CD4-positive, alpha-beta T cell treated with Interferon gamma for 1 hour (primary cell): ENCODE data around the gene CHAD.

Experiments
- DNase-seq: peaks from one replicate; pipeline ENCODE4 v3.0.0-alpha.2; 2020

The CHAD gene

GRCh38 chr17:50472286-50472685 is 3.6 kb upstream of the CHAD start:
- DNase-seq = no peak

GRCh38 chr17:50471009-50471905 is 2.6 kb upstream of the CHAD start:
- DNase-seq = no peak

GRCh38 chr17:50470426-50470825 is 1.7 kb upstream of the CHAD start:
- DNase-seq = no peak

GRCh38 chr17:50469671-50470305 is 1.1 kb upstream of the CHAD start:
- no peak for DNase-seq

- DNase-seq = no peak
These were observed 527 bp upstream of the CHAD start for GRCh38 chr17:50469208-50469605.

GRCh38 chr17:50467855-50468303 is 801 bp downstream of the CHAD start:
- DNase-seq = no peak

- DNase-seq = no peak
These were observed 1.4 kb downstream of the CHAD start for GRCh38 chr17:50467114-50467854.

GRCh38 chr17:50466371-50467113 is 2.1 kb downstream of the CHAD start:
- no peak for DNase-seq

- no peak for DNase-seq
These were observed 3.0 kb downstream of the CHAD start for GRCh38 chr17:50465635-50466034.

- DNase-seq = no peak
These were observed 3.5 kb downstream of the CHAD start for GRCh38 chr17:50465171-50465570.

- DNase-seq = no peak
These were observed 3.9 kb downstream of the CHAD start for GRCh38 chr17:50464736-50465135.

- DNase-seq = no peak
These were observed 4.6 kb downstream of the CHAD start for GRCh38 chr17:50464121-50464520.

- DNase-seq = no peak
These were observed 6.2 kb downstream of the CHAD start for GRCh38 chr17:50462446-50462845.

- DNase-seq = no peak
These were observed 7.0 kb downstream of the CHAD start for GRCh38 chr17:50461550-50462132.

GRCh38 chr17:50460831-50461526 is 7.7 kb downstream of the CHAD start:
- DNase-seq = no peak

- no peak for DNase-seq
These were observed 8.9 kb downstream of the CHAD start for GRCh38 chr17:50459756-50460155.

- no peak for DNase-seq
These were observed 9.7 kb downstream of the CHAD start for GRCh38 chr17:50458701-50459676.

- DNase-seq = no peak
These were observed 10.4 kb downstream of the CHAD start for GRCh38 chr17:50458270-50458669.

- DNase-seq = no peak
These were observed 11.1 kb downstream of the CHAD start for GRCh38 chr17:50457621-50458020.

- no peak for DNase-seq
These were observed 14.8 kb downstream of the CHAD start for GRCh38 chr17:50453901-50454300.
